Transverse colon (tissue), 4 donors: Measurements from ENCODE around the gene KMT2A.

ENCODE experiments used
- POLR2A ChIP-seq: fragments of 450-650 bp; IDR thresholded peaks from one replicate; pipeline ENCODE4 v1.6.1; 2016; ENCODE audit warnings: antibody characterized with exemption, mild to moderate bottlenecking, moderate library complexity
- POLR2AphosphoS5 ChIP-seq, 3 donors: sonication (generic); formaldehyde crosslinking; IDR thresholded peaks; one replicate each; pipeline ENCODE4 v1.6.1; 2016; ENCODE audit warnings: antibody characterized with exemption in 3 of 3
- TF ChIP-seq, protein P1 (sequence below), 5 experiments: fragments of 200-600 bp in 3 of 5; fragments of 450-650 bp in 2 of 5; sonication (generic) in 3 of 5; IDR thresholded peaks; 1 replicate in 2 of 5; 2 replicates in 3 of 5; pipeline ENCODE4 v1.5.1; 2016 to 2017; ENCODE audit warnings: antibody characterized with exemption in 5 of 5, inconsistent platforms in 3 of 5, mild to moderate bottlenecking in 2 of 5, moderate library complexity in 1 of 5

DNA sequence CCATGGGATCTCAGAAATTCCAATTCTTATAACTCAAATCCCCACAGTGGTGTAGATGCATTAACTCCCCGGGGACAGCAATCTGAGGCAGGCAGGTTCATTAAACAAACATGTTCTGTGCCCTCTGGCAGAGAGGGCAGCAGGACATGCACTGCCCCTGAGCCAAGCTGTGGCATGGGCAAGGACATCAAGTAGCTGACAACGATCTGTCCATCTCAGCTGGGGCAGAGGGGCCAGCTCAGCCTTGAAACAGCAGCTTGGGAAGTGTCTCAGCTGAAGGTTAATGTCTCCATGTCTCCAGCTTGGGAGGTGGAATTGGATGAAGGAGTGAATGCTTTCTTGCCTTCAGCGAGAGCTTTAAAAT lies 108.3 kb downstream of the KMT2A start:
- TF ChIP-seq, protein P1, sequence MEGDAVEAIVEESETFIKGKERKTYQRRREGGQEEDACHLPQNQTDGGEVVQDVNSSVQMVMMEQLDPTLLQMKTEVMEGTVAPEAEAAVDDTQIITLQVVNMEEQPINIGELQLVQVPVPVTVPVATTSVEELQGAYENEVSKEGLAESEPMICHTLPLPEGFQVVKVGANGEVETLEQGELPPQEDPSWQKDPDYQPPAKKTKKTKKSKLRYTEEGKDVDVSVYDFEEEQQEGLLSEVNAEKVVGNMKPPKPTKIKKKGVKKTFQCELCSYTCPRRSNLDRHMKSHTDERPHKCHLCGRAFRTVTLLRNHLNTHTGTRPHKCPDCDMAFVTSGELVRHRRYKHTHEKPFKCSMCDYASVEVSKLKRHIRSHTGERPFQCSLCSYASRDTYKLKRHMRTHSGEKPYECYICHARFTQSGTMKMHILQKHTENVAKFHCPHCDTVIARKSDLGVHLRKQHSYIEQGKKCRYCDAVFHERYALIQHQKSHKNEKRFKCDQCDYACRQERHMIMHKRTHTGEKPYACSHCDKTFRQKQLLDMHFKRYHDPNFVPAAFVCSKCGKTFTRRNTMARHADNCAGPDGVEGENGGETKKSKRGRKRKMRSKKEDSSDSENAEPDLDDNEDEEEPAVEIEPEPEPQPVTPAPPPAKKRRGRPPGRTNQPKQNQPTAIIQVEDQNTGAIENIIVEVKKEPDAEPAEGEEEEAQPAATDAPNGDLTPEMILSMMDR (IDR thresholded peaks at IDR 0.05): no peak
- no peak for TF ChIP-seq POLR2A
- TF ChIP-seq POLR2AphosphoS5 (IDR thresholded peaks at IDR 0.05): no peak
